ENCODE measurements around the gene TTC32.
"Not testable (repeated sequence)": the region's sequence is repeated elsewhere in the genome, so short reads cannot be mapped to it uniquely, and the experiment has no call there.

TTC32 gene

GRCh38 chr2:19936203-19936602 is 34.4 kb upstream of the TTC32 start:
- no peaks in the 10 kb centered on the region for H3K4me1 ChIP-seq (ENCODE audit: insufficient read depth, insufficient read length)

GRCh38 chr2:19933351-19933981 is 31.7 kb upstream of the TTC32 start:
- no peak overlapping the region for H3K4me3 ChIP-seq (ENCODE audit: insufficient read length, low read depth)
- DNase-seq (ENCODE audit: low read depth, low spot score) = no peak

More at GRCh38 chr2:19936203-19936602, 34.4 kb upstream of the TTC32 start:
- no peaks in the 10 kb centered on the region for H3K9me3 ChIP-seq (ENCODE audit: insufficient read depth, low read length)
- TF ChIP-seq YY1 (IDR thresholded peaks at IDR 0.05; ENCODE audit: insufficient read depth, insufficient read length) (no peak), ZNF274 (IDR thresholded peaks at IDR 0.05; ENCODE audit: low read depth, low read length) (no peak), SUZ12 (IDR thresholded peaks at IDR 0.05; ENCODE audit: extremely low read depth, insufficient read depth, insufficient read length) (no peak)
- H3K9ac ChIP-seq (ENCODE audit: insufficient read length, low read depth) = no peak overlapping the region
- H3K36me3 ChIP-seq (ENCODE audit: insufficient read depth, insufficient read length, low read length) = peaks cover 52% of the 10 kb centered on the region
- H3K27me3 ChIP-seq (ENCODE audit: insufficient read depth, insufficient read length) = no peaks in the 10 kb centered on the region
- DNase-seq (ENCODE audit: low read depth, low spot score) = no peak
- H3K4me3 ChIP-seq (ENCODE audit: insufficient read length, low read depth) = no peak overlapping the region

GRCh38 chr2:19932928-19933327 is 31.1 kb upstream of the TTC32 start:
- Histone ChIP-seq H3K9ac (ENCODE audit: insufficient read length, low read depth) (no peak overlapping the region), H3K27me3 (ENCODE audit: insufficient read depth, insufficient read length) (no peaks in the 10 kb centered on the region), H3K9me3 (ENCODE audit: insufficient read depth, low read length) (peaks cover 23% of the 10 kb centered on the region), H3K4me3 (ENCODE audit: insufficient read length, low read depth) (no peak overlapping the region), H3K4me1 (ENCODE audit: insufficient read depth, insufficient read length) (no peaks in the 10 kb centered on the region), H3K36me3 (ENCODE audit: insufficient read depth, insufficient read length, low read length) (peaks cover 63% of the 10 kb centered on the region)
- DNase-seq (ENCODE audit: low read depth, low spot score) = no peak
- TF ChIP-seq YY1 (IDR thresholded peaks at IDR 0.05; ENCODE audit: insufficient read depth, insufficient read length) = no peak
- TF ChIP-seq SUZ12 (IDR thresholded peaks at IDR 0.05; ENCODE audit: extremely low read depth, insufficient read depth, insufficient read length) = no peak
- no peak for TF ChIP-seq ZNF274 (IDR thresholded peaks at IDR 0.05; ENCODE audit: low read depth, low read length)

More at GRCh38 chr2:19933351-19933981, 31.7 kb upstream of the TTC32 start:
- TF ChIP-seq YY1 (IDR thresholded peaks at IDR 0.05; ENCODE audit: insufficient read depth, insufficient read length) (no peak), SUZ12 (IDR thresholded peaks at IDR 0.05; ENCODE audit: extremely low read depth, insufficient read depth, insufficient read length) (no peak), ZNF274 (IDR thresholded peaks at IDR 0.05; ENCODE audit: low read depth, low read length) (no peak)
- H3K9ac ChIP-seq (ENCODE audit: insufficient read length, low read depth) = no peak overlapping the region
- H3K4me1 ChIP-seq (ENCODE audit: insufficient read depth, insufficient read length) = no peaks in the 10 kb centered on the region
- H3K36me3 ChIP-seq (ENCODE audit: insufficient read depth, insufficient read length, low read length) = peaks cover 65% of the 10 kb centered on the region
- peaks cover 19% of the 10 kb centered on the region for H3K9me3 ChIP-seq (ENCODE audit: insufficient read depth, low read length)
- H3K27me3 ChIP-seq (ENCODE audit: insufficient read depth, insufficient read length) = no peaks in the 10 kb centered on the region

- no peak for DNase-seq (ENCODE audit: low read depth, low spot score)
- no peaks in the 10 kb centered on the region for H3K4me1 ChIP-seq (ENCODE audit: insufficient read depth, insufficient read length)
- no peaks in the 10 kb centered on the region for H3K27me3 ChIP-seq (ENCODE audit: insufficient read depth, insufficient read length)
- H3K4me3 ChIP-seq (ENCODE audit: insufficient read length, low read depth) = no peak overlapping the region
- no peak overlapping the region for H3K9ac ChIP-seq (ENCODE audit: insufficient read length, low read depth)
- no peak for TF ChIP-seq YY1 (IDR thresholded peaks at IDR 0.05; ENCODE audit: insufficient read depth, insufficient read length)
- no peak for TF ChIP-seq ZNF274 (IDR thresholded peaks at IDR 0.05; ENCODE audit: low read depth, low read length)
- TF ChIP-seq SUZ12 (IDR thresholded peaks at IDR 0.05; ENCODE audit: extremely low read depth, insufficient read depth, insufficient read length) = no peak
- peaks cover 31% of the 10 kb centered on the region for H3K36me3 ChIP-seq (ENCODE audit: insufficient read depth, insufficient read length, low read length)
- H3K9me3 ChIP-seq (ENCODE audit: insufficient read depth, low read length) = peaks cover 29% of the 10 kb centered on the region
These were observed 27.4 kb upstream of the TTC32 start for GRCh38 chr2:19929226-19929625.

- not testable (repeated sequence) for H3K4me1 ChIP-seq (ENCODE audit: insufficient read depth, insufficient read length); H3K9ac ChIP-seq (ENCODE audit: insufficient read length, low read depth); H3K4me3 ChIP-seq (ENCODE audit: insufficient read length, low read depth); DNase-seq (ENCODE audit: low read depth, low spot score); H3K27me3 ChIP-seq (ENCODE audit: insufficient read depth, insufficient read length)
- Histone ChIP-seq H3K9me3 (ENCODE audit: insufficient read depth, low read length) (peaks cover 29% of the 10 kb centered on the region), H3K36me3 (ENCODE audit: insufficient read depth, insufficient read length, low read length) (peaks cover 30% of the 10 kb centered on the region)
These were observed 26.0 kb upstream of the TTC32 start for GRCh38 chr2:19927816-19928215.

- H3K4me1 ChIP-seq (ENCODE audit: insufficient read depth, insufficient read length); DNase-seq (ENCODE audit: low read depth, low spot score); H3K4me3 ChIP-seq (ENCODE audit: insufficient read length, low read depth): not testable (repeated sequence)
These were observed 22.7 kb upstream of the TTC32 start for GRCh38 chr2:19924526-19924925.

GRCh38 chr2:19922188-19922587 is 20.4 kb upstream of the TTC32 start:
- H3K9ac ChIP-seq (ENCODE audit: insufficient read length, low read depth); H3K4me3 ChIP-seq (ENCODE audit: insufficient read length, low read depth); H3K27me3 ChIP-seq (ENCODE audit: insufficient read depth, insufficient read length); DNase-seq (ENCODE audit: low read depth, low spot score); H3K4me1 ChIP-seq (ENCODE audit: insufficient read depth, insufficient read length); H3K9me3 ChIP-seq (ENCODE audit: insufficient read depth, low read length); H3K36me3 ChIP-seq (ENCODE audit: insufficient read depth, insufficient read length, low read length): not testable (repeated sequence)

More at GRCh38 chr2:19924526-19924925, 22.7 kb upstream of the TTC32 start:
- not testable (repeated sequence) for H3K9ac ChIP-seq (ENCODE audit: insufficient read length, low read depth); H3K27me3 ChIP-seq (ENCODE audit: insufficient read depth, insufficient read length)
- H3K36me3 ChIP-seq (ENCODE audit: insufficient read depth, insufficient read length, low read length) = peaks cover 13% of the 10 kb centered on the region
- H3K9me3 ChIP-seq (ENCODE audit: insufficient read depth, low read length) = peaks cover 21% of the 10 kb centered on the region

- no peak for DNase-seq (ENCODE audit: low read depth, low spot score)
These were observed 14.7 kb upstream of the TTC32 start for GRCh38 chr2:19916385-19916950.

More at GRCh38 chr2:19916385-19916950, 14.7 kb upstream of the TTC32 start:
- Histone ChIP-seq H3K9me3 (ENCODE audit: insufficient read depth, low read length) (no peaks in the 10 kb centered on the region), H3K9ac (ENCODE audit: insufficient read length, low read depth) (peak overlapping the region; percentile 1), H3K27me3 (ENCODE audit: insufficient read depth, insufficient read length) (no peaks in the 10 kb centered on the region), H3K36me3 (ENCODE audit: insufficient read depth, insufficient read length, low read length) (peaks cover 14% of the 10 kb centered on the region), H3K4me3 (ENCODE audit: insufficient read length, low read depth) (no peak overlapping the region), H3K4me1 (ENCODE audit: insufficient read depth, insufficient read length) (no peaks in the 10 kb centered on the region)
- TF ChIP-seq SUZ12 (IDR thresholded peaks at IDR 0.05; ENCODE audit: extremely low read depth, insufficient read depth, insufficient read length) (no peak), ZNF274 (IDR thresholded peaks at IDR 0.05; ENCODE audit: low read depth, low read length) (no peak), YY1 (IDR thresholded peaks at IDR 0.05; ENCODE audit: insufficient read depth, insufficient read length) (no peak)
